Astrocyte (in vitro differentiated cells and primary cell): ENCODE results near the gene METTL23. TPM values are rescaled to one million over a fixed set of nuclear protein-coding genes. Genes with fewer than 3 reads are reported as not detected.

Source experiments
- DNase-seq: peaks from one replicate; pipeline ENCODE4 v3.0.0-alpha.2; 2010; ENCODE audit warnings: low read depth
- FAIRE-seq: peaks from 2 replicates; lab custom pipeline; 2011; peaks lifted over from hg19 to GRCh38; lab: Jason Lieb, UNC
- H2AFZ ChIP-seq: 2 replicates; pipeline ENCODE4 v1.6.0; 2012; ENCODE audit warnings: low read depth, low read length, inconsistent platforms
- H3K27ac ChIP-seq: 2 replicates; pipeline ENCODE4 v1.5.1; 2011; ENCODE audit warnings: low read depth, low read length, inconsistent platforms
- H3K27me3 ChIP-seq: 2 replicates; pipeline ENCODE4 v1.6.0; 2011; ENCODE audit warnings: low read length, inconsistent platforms; ENCODE audit not compliant: insufficient read depth
- H3K36me3 ChIP-seq: 2 replicates; pipeline ENCODE4 v1.5.1; 2011; ENCODE audit warnings: low read length, inconsistent platforms; ENCODE audit not compliant: insufficient read depth
- H3K4me1 ChIP-seq: 2 replicates; pipeline ENCODE4 v1.5.1; 2011; ENCODE audit warnings: low read length, inconsistent platforms; ENCODE audit not compliant: insufficient read depth
- H3K4me2 ChIP-seq: 2 replicates; pipeline ENCODE4 v1.6.0; 2012; ENCODE audit warnings: low read length, inconsistent platforms
- H3K4me3 ChIP-seq: 2 replicates; pipeline ENCODE4 v1.5.1; 2011; ENCODE audit warnings: low read depth, mild to moderate bottlenecking, low read length, inconsistent platforms; ENCODE audit not compliant: insufficient read depth
- H3K79me2 ChIP-seq: 2 replicates; pipeline ENCODE4 v1.6.0; 2012; ENCODE audit warnings: mild to moderate bottlenecking, low read length, inconsistent platforms; ENCODE audit not compliant: insufficient read depth
- H3K9ac ChIP-seq: 2 replicates; pipeline ENCODE4 v1.6.0; 2012; ENCODE audit warnings: mild to moderate bottlenecking, low read length, inconsistent platforms
- H3K9me3 ChIP-seq: 2 replicates; pipeline ENCODE4 v1.5.1; 2012; ENCODE audit warnings: low read depth, mild to moderate bottlenecking, low read length, inconsistent platforms; ENCODE audit not compliant: insufficient read depth
- H4K20me1 ChIP-seq: 2 replicates; pipeline ENCODE4 v1.6.0; 2012; ENCODE audit warnings: low read length, inconsistent platforms; ENCODE audit not compliant: insufficient read depth
- H3K27ac Mint-ChIP-seq: one replicate; pipeline ENCODE4 v1.8.0; 2021; ENCODE audit warnings: mild to moderate bottlenecking, mixed read lengths; ENCODE audit not compliant: unreplicated experiment
- H3K27me3 Mint-ChIP-seq: one replicate; pipeline ENCODE4 v1.8.0; 2021; ENCODE audit warnings: low read depth, mixed read lengths; ENCODE audit not compliant: unreplicated experiment
- H3K36me3 Mint-ChIP-seq: one replicate; pipeline ENCODE4 v1.8.0; 2021; ENCODE audit warnings: low read depth, mixed read lengths; ENCODE audit not compliant: unreplicated experiment
- H3K4me1 Mint-ChIP-seq: one replicate; pipeline ENCODE4 v1.8.0; 2021; ENCODE audit warnings: low read depth, mixed read lengths; ENCODE audit not compliant: unreplicated experiment
- H3K4me3 Mint-ChIP-seq: one replicate; pipeline ENCODE4 v1.8.0; 2021; ENCODE audit warnings: mild to moderate bottlenecking, moderate library complexity, mixed read lengths; ENCODE audit not compliant: unreplicated experiment
- H3K9me3 Mint-ChIP-seq: one replicate; pipeline ENCODE4 v1.8.0; 2021; ENCODE audit warnings: mild to moderate bottlenecking, mixed read lengths; ENCODE audit not compliant: unreplicated experiment
- CTCF ChIP-seq: IDR thresholded peaks from 2 replicates; pipeline ENCODE4 v1.5.1; 2011; ENCODE audit warnings: low read depth, mild to moderate bottlenecking, inconsistent platforms, low read length, moderate library complexity; ENCODE audit not compliant: insufficient read depth
- EZH2 ChIP-seq: IDR thresholded peaks from 2 replicates; pipeline ENCODE4 v1.6.1; 2012; ENCODE audit warnings: mild to moderate bottlenecking, low read length, inconsistent platforms; ENCODE audit not compliant: insufficient read depth
- total RNA-seq: library from RNA; stranded (reverse); gene quantifications from 2 replicates; pipeline ENCODE4 v1.2.1, GENCODE V29; 2021

Gene METTL23
- total RNA-seq, 1 donor from 2014 or later: 24.3 TPM

- peak overlapping the region; percentile 97 for H3K27ac Mint-ChIP-seq
- Histone ChIP-seq H2AFZ (no peak overlapping the region), H4K20me1 (peaks cover 65% of the 10 kb centered on the region), H3K4me3 (no peak overlapping the region), H3K36me3 (peaks cover 38% of the 10 kb centered on the region), H3K4me1 (peaks cover 38% of the 10 kb centered on the region), H3K9ac (peak overlapping the region; percentile 86), H3K4me2 (peak overlapping the region; percentile 78), H3K9me3 (no peaks in the 10 kb centered on the region), H3K79me2 (peaks cover 48% of the 10 kb centered on the region), H3K27me3 (no peaks in the 10 kb centered on the region), H3K27ac (peak overlapping the region; percentile 99)
- FAIRE-seq (no peak), DNase-seq (no peak)
- no peaks in the 10 kb centered on the region for H3K9me3 Mint-ChIP-seq
- H3K36me3 Mint-ChIP-seq: peaks cover 14% of the 10 kb centered on the region
- no peaks in the 10 kb centered on the region for H3K27me3 Mint-ChIP-seq
- TF ChIP-seq CTCF (no peak), EZH2 (no peak)
- H3K4me3 Mint-ChIP-seq: peak overlapping the region; percentile 36
- peaks cover 25% of the 10 kb centered on the region for H3K4me1 Mint-ChIP-seq
Observed at GRCh38 chr17:76715496-76715830, 11.2 kb upstream of the METTL23 start.

- peaks cover 70% of the 10 kb centered on the region for H4K20me1 ChIP-seq
- H3K4me1 Mint-ChIP-seq: peaks cover 23% of the 10 kb centered on the region
- peaks cover 53% of the 10 kb centered on the region for H3K79me2 ChIP-seq
- DNase-seq (peak; percentile 100), FAIRE-seq (peak; percentile 96)
- peaks cover 14% of the 10 kb centered on the region for H3K36me3 Mint-ChIP-seq
- no peaks in the 10 kb centered on the region for H3K27me3 ChIP-seq
- H3K36me3 ChIP-seq: peaks cover 47% of the 10 kb centered on the region
- H3K27ac ChIP-seq: peak overlapping the region; percentile 99
- peak overlapping the region; percentile 40 for H3K4me3 ChIP-seq
- no peaks in the 10 kb centered on the region for H3K9me3 Mint-ChIP-seq
- peak overlapping the region; percentile 86 for H3K9ac ChIP-seq
- H3K4me2 ChIP-seq: peak overlapping the region; percentile 78
- H3K4me1 ChIP-seq: peaks cover 35% of the 10 kb centered on the region
- H3K9me3 ChIP-seq: no peaks in the 10 kb centered on the region
- TF ChIP-seq CTCF (no peak), EZH2 (no peak)
- H3K27ac Mint-ChIP-seq: peak overlapping the region; percentile 97
- H3K4me3 Mint-ChIP-seq: peak overlapping the region; percentile 47
- no peaks in the 10 kb centered on the region for H3K27me3 Mint-ChIP-seq
- H2AFZ ChIP-seq: no peak overlapping the region
Observed at GRCh38 chr17:76716146-76716838, 10.3 kb upstream of the METTL23 start.

GRCh38 chr17:76716839-76717215 lies 9.8 kb upstream of the METTL23 start:
- Histone ChIP-seq H3K4me2 (peak overlapping the region; percentile 78), H3K27me3 (no peaks in the 10 kb centered on the region), H3K9ac (peak overlapping the region; percentile 86), H3K27ac (peak overlapping the region; percentile 99), H3K4me1 (peaks cover 29% of the 10 kb centered on the region), H2AFZ (no peak overlapping the region), H3K4me3 (peak overlapping the region; percentile 40), H4K20me1 (peaks cover 70% of the 10 kb centered on the region), H3K9me3 (no peaks in the 10 kb centered on the region), H3K36me3 (peaks cover 52% of the 10 kb centered on the region), H3K79me2 (peaks cover 53% of the 10 kb centered on the region)
- no peaks in the 10 kb centered on the region for H3K9me3 Mint-ChIP-seq
- FAIRE-seq (no peak), DNase-seq (peak; percentile 95)
- TF ChIP-seq EZH2 (no peak), CTCF (no peak)
- peaks cover 19% of the 10 kb centered on the region for H3K36me3 Mint-ChIP-seq
- H3K4me3 Mint-ChIP-seq: peak overlapping the region; percentile 69
- peaks cover 23% of the 10 kb centered on the region for H3K4me1 Mint-ChIP-seq
- peak overlapping the region; percentile 97 for H3K27ac Mint-ChIP-seq
- H3K27me3 Mint-ChIP-seq: no peaks in the 10 kb centered on the region
